LNCAP (cell line): ENCODE measurements around the gene NFASC.

Source experiments
- CTCF ChIP-seq: fragments of 450-650 bp; IDR thresholded peaks from 2 replicates; pipeline ENCODE4 v1.5.1; 2017; ENCODE audit warnings: mild to moderate bottlenecking

NFASC gene

DNA sequence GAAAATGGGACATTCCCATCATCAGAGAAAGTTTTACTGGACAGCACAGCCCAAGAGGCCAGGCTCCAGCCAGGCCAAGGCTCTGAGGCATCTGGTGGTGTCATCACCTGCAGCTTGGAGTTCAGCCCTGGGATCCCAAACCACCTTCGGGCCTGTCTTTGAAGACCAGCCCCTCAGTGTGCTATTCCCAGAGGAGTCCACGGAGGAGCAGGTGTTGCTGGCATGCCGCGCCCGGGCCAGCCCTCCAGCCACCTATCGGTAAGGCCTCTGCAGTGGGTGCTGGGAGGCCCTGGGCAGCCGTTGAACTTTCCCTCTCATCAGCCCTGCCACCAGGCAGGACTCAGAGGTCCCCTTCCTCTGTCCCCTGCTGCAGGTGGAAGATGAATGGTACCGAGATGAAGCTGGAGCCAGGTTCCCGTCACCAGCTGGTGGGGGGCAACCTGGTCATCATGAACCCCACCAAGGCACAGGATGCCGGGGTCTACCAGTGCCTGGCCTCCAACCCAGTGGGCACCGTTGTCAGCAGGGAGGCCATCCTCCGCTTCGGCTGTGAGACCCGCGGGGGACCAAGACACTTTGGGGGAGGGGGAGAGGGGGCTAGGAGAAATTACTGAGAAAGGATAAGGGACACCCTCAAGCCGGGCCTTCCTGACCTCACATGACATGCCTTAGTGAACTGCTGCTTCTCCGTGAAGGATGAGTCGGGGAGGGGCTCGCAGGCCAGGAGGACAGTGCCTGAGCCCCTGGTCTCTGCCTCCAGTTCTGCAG, 187.3 kb downstream of the NFASC start:
- no peak for TF ChIP-seq CTCF

- TF ChIP-seq CTCF = no peak
Measured at GRCh38 chr1:205058853-205059252, 188.2 kb downstream of the NFASC start.

DNA sequence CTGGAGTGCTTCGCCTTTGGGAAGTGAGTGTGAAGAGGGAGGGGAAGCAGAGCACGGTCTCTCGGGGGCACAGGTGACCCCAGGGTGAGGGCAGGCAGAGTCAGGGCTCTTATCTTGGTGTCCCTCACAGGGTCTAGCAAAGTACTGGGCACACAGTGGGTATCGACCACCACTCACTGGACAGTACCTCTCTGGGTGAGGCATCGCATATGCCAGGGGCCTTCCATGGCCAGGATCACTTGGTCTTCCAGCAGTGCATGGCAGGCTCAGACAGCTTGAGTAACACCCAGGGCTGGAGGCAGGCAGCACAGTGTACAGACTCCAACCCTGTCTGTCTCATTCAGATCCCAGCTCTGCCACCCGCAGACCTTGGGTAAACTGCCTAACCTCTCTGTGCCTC, 189.0 kb downstream of the NFASC start:
- no peak for TF ChIP-seq CTCF

- TF ChIP-seq CTCF = no peak
Measured at GRCh38 chr1:205060746-205061145, 190.1 kb downstream of the NFASC start.

DNA sequence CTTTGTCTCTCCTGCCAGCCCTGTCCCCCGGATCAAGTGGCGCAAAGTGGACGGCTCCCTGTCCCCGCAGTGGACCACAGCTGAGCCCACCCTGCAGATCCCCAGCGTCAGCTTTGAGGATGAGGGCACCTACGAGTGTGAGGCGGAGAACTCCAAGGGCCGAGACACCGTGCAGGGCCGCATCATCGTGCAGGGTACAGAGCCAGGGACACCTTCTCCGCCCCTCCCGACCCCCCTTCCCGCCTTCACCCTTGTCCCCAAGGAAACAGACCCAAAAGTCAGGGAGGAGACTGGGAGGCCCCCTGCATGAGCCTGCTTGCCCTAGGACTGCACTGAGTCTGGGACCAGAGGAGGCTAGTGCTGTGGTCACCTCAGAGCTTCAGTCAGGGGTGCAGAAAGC, 190.6 kb downstream of the NFASC start:
- no peak for TF ChIP-seq CTCF

DNA sequence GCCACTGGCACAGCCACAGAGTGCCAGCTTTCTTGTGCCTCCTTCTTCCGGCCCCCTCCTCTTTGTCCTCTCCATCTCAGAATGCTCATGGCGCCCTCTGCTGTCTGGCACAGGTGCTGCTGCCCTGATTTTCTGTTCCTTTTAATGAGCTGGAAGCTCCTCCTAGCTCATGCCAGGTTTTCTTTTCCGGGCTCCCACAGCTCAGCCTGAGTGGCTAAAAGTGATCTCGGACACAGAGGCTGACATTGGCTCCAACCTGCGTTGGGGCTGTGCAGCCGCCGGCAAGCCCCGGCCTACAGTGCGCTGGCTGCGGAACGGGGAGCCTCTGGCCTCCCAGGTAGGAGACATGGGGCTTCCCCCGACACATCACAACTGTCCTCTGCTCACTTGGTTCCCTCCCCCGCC, 191.0 kb downstream of the NFASC start:
- peak; percentile 97 for TF ChIP-seq CTCF

GRCh38 chr1:205062319-205062718, 191.7 kb downstream of the NFASC start:
- no peak for TF ChIP-seq CTCF

DNA sequence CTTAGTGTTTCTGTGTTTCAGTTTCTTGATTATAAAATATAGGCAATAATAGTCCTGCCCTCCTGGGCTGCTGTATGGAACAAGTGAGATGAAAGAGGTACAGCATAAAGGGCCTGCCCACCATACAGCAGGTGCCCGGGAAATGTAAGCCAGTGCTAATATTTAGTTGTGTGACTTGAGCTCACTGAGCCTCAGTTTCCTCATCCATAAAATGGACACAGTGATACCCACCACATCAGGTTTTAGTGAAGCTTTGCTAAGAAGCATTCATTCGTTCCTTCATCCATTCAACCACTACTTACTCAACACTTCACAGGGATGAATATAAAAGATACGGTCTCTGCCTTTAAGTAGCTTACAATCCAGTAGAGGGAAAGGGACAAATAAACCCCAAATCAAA, 192.2 kb downstream of the NFASC start:
- no peak for TF ChIP-seq CTCF
